Fibroblast of lung (primary cell): ENCODE data around the gene TOX4. TPM values are rescaled to one million over a fixed set of nuclear protein-coding genes. Genes with fewer than 3 reads are reported as not detected.
"Not testable (repeated sequence)": the region's sequence is repeated elsewhere in the genome, so short reads cannot be mapped to it uniquely, and the experiment has no call there.

Experiments used
- DNase-seq, 2 donors: peaks; one replicate each; pipeline versions ENCODE4 v3.0.0 to v3.0.0-alpha.2; 2010; ENCODE audit warnings: low read depth in 2 of 2
- H2AFZ ChIP-seq: 2 replicates; pipeline ENCODE4 v1.5.1; 2012; ENCODE audit warnings: low read length, control low read depth, inconsistent platforms
- H3K27ac ChIP-seq: 2 replicates; pipeline ENCODE4 v1.5.1; 2011; ENCODE audit warnings: low read length, control low read depth; ENCODE audit not compliant: insufficient read depth
- H3K27me3 ChIP-seq: 2 replicates; pipeline ENCODE4 v1.5.1; 2011; ENCODE audit warnings: mild to moderate bottlenecking, low read length; ENCODE audit not compliant: control insufficient read depth, insufficient read depth
- H3K36me3 ChIP-seq: 2 replicates; pipeline ENCODE4 v1.5.1; 2011; ENCODE audit warnings: low read length; ENCODE audit not compliant: control insufficient read depth, insufficient read depth
- H3K4me1 ChIP-seq: 2 replicates; pipeline ENCODE4 v1.5.1; 2011; ENCODE audit warnings: low read length; ENCODE audit not compliant: control insufficient read depth, insufficient read depth; ENCODE audit errors: extremely low read depth
- H3K4me2 ChIP-seq: 2 replicates; pipeline ENCODE4 v1.5.1; 2011; ENCODE audit warnings: low read length, control low read depth; ENCODE audit not compliant: insufficient read depth; ENCODE audit errors: extremely low read depth
- H3K4me3 ChIP-seq, 4 experiments: fragments of 200-600 bp in 1 of 4; sonication (generic) in 1 of 4; replicated peaks in 1 of 4; 2 replicates each; pipeline ENCODE4 v1.5.1; 2011 to 2016; ENCODE audit warnings: low read length in 4 of 4, low read depth in 3 of 4, mild to moderate bottlenecking in 3 of 4, control low read depth in 2 of 4, inconsistent platforms in 1 of 4, mixed read lengths in 1 of 4; ENCODE audit not compliant: insufficient read depth in 1 of 4; ENCODE audit errors: control extremely low read depth in 1 of 4
- H3K79me2 ChIP-seq: 2 replicates; pipeline ENCODE4 v1.5.1; 2012; ENCODE audit warnings: mild to moderate bottlenecking, low read length, inconsistent platforms; ENCODE audit not compliant: control insufficient read depth, insufficient read depth
- H3K9ac ChIP-seq: 2 replicates; pipeline ENCODE4 v1.5.1; 2011; ENCODE audit warnings: mild to moderate bottlenecking, low read length, control low read depth; ENCODE audit not compliant: insufficient read depth
- H3K9me3 ChIP-seq: 2 replicates; pipeline ENCODE4 v1.5.1; 2012; ENCODE audit warnings: low read depth, low read length; ENCODE audit not compliant: control insufficient read depth, insufficient read depth
- H4K20me1 ChIP-seq: 2 replicates; pipeline ENCODE4 v1.5.1; 2011; ENCODE audit warnings: low read length; ENCODE audit not compliant: control insufficient read depth, insufficient read depth; ENCODE audit errors: extremely low read depth
- CTCF ChIP-seq, 2 donors: IDR thresholded peaks in 1 of 2; conservative IDR thresholded peaks in 1 of 2; 1 replicate in 1 of 2; 2 replicates in 1 of 2; pipeline ENCODE4 v1.5.1; 2011 to 2012; ENCODE audit warnings: low read length in 2 of 2, control low read depth in 1 of 2, inconsistent platforms in 1 of 2, low read depth in 1 of 2, mild to moderate bottlenecking in 1 of 2
- EZH2 ChIP-seq: IDR thresholded peaks from 2 replicates; pipeline ENCODE4 v1.5.1; 2012; ENCODE audit warnings: low read length, control low read depth, mild to moderate bottlenecking; ENCODE audit errors: missing control alignments
- polyA plus RNA-seq, 2 donors: library from polyadenylated mRNA; depleted of rRNA in 1 of 2; stranded (reverse) in 1 of 2; unstranded in 1 of 2; fragments of >200 nt; gene quantifications; 2 replicates each; pipeline ENCODE4 v1.2.1, GENCODE V29; 2011 to 2012; ENCODE audit warnings: missing spikeins in 1 of 2
- total RNA-seq: library from RNA; depleted of rRNA; stranded (reverse); fragments of >200 nt; gene quantifications from 2 replicates; pipeline ENCODE4 v1.2.1, GENCODE V29; 2014

TOX4 gene
- total and polyA plus RNA-seq, 2 donors (not counting 1 experiment from before 2014, with no cell fraction given) = 30.6 to 86.1 TPM

- Histone ChIP-seq H4K20me1 (peaks cover 2% of the 10 kb centered on the region), H3K9ac (peak overlapping the region; percentile 59), H3K27ac (peak overlapping the region; percentile 86), H3K4me2 (peak overlapping the region; percentile 94), H3K27me3 (no peaks in the 10 kb centered on the region), H3K36me3 (no peaks in the 10 kb centered on the region), H3K9me3 (no peaks in the 10 kb centered on the region), H3K4me3 (peak overlapping the region; percentile 47 to 94 (median 76)), H3K79me2 (peaks cover 76% of the 10 kb centered on the region), H2AFZ (peak overlapping the region; percentile 73), H3K4me1 (peaks cover 4% of the 10 kb centered on the region)
- TF ChIP-seq EZH2 (no peak), CTCF (conservative IDR thresholded peaks at IDR 0.05 in 1 of 2, IDR thresholded peaks at IDR 0.05 in 1 of 2; ENCODE audit: low read depth in 1 of 2, low read length in 2 of 2) (no peak)
- DNase-seq = peak in 1 of 2 donors; percentile 7
These were observed 40.4 kb upstream of the TOX4 start for GRCh38 chr14:21436567-21437062.

DNA sequence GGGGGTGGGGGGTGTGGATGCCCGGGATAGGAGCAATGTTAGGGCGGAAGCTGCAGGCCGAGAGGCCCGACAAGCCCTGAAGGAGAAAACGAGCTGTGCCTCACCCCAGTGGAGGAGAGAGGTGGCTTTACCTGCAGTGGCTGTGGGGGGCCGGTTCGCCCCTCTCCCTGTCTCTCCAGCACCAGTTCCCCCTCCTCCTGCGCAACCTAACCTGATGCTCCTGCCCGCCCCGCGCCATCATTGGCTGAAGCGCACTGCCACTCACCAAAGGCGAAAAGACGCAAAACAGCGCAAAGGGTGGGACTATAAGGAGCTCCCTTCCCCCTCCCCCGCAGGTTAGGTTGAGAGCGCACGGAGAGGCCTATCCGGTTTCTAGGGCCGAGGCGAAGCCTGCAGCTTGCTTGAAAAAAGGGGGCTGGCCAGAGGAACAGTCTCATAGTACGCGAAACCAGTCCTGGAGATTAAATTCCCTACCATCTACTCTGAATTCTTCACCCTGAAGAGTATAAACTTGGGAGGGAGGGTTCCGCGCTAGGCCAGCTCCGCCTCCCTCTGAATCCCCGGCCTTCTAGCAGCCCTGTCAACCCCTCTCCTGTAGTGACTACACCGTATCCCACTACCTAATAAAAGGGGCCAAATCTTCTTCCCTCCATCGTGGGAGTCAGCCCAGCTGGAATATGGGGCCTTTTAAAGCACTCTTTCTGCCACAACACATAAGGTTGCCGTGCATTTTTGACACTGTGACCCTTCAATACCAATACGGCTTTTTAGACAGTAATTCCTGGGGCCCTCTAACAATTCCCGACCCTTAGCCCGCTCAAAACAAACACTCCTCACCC, 39.7 kb upstream of the TOX4 start:
- TF ChIP-seq CTCF (conservative IDR thresholded peaks at IDR 0.05 in 1 of 2, IDR thresholded peaks at IDR 0.05 in 1 of 2; ENCODE audit: low read depth in 1 of 2, low read length in 2 of 2) (no peak), EZH2 (no peak)
- H2AFZ ChIP-seq = peak overlapping the region; percentile 91
- no peaks in the 10 kb centered on the region for H3K9me3 ChIP-seq
- H4K20me1 ChIP-seq = peaks cover 2% of the 10 kb centered on the region
- H3K4me1 ChIP-seq = peaks cover 4% of the 10 kb centered on the region
- H3K79me2 ChIP-seq = peaks cover 76% of the 10 kb centered on the region
- H3K4me2 ChIP-seq = peak overlapping the region; percentile 80
- peak; percentile 99 to 100 for DNase-seq
- no peaks in the 10 kb centered on the region for H3K36me3 ChIP-seq
- H3K4me3 ChIP-seq = peak overlapping the region; percentile 47 to 94 (median 76)
- H3K27me3 ChIP-seq = no peaks in the 10 kb centered on the region
- peak overlapping the region; percentile 59 for H3K9ac ChIP-seq
- H3K27ac ChIP-seq = peak overlapping the region; percentile 86

GRCh38 chr14:21440859-21441258, 36.1 kb upstream of the TOX4 start:
- H3K36me3 ChIP-seq = no peaks in the 10 kb centered on the region
- no peaks in the 10 kb centered on the region for H4K20me1 ChIP-seq
- H2AFZ ChIP-seq = no peak overlapping the region
- no peak overlapping the region for H3K4me2 ChIP-seq
- no peaks in the 10 kb centered on the region for H3K9me3 ChIP-seq
- peaks cover 4% of the 10 kb centered on the region for H3K4me1 ChIP-seq
- H3K4me3 ChIP-seq = no peak overlapping the region
- no peaks in the 10 kb centered on the region for H3K27me3 ChIP-seq
- no peak for DNase-seq
- H3K27ac ChIP-seq = no peak overlapping the region
- no peak overlapping the region for H3K9ac ChIP-seq
- peaks cover 56% of the 10 kb centered on the region for H3K79me2 ChIP-seq
- TF ChIP-seq EZH2 (no peak), CTCF (conservative IDR thresholded peaks at IDR 0.05 in 1 of 2, IDR thresholded peaks at IDR 0.05 in 1 of 2; ENCODE audit: low read depth in 1 of 2, low read length in 2 of 2) (no peak)

DNA sequence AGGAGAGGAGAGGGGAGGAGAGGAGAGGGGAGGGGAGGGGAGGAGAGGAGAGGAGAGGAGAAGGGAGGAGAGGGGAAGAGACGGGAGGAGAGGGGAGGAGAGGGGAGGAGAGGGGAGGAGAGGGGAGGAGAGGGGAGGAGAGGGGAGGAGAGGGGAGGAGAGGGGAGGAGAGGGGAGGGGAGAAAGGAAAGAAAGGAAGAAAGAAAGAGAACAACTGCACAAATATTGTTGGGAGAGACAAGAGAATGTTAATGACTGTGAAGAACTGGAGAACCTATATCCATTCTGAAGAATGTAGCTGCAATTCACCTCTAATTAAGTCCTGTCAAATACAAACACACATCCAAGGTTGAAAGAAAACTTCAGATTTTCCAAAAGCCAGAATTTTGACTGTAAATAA, 34.3 kb upstream of the TOX4 start:
- not testable (repeated sequence) for DNase-seq, H2AFZ ChIP-seq, H4K20me1 ChIP-seq, H3K4me2 ChIP-seq, H3K4me3 ChIP-seq, H3K4me1 ChIP-seq, H3K27me3 ChIP-seq, H3K9me3 ChIP-seq, H3K9ac ChIP-seq, H3K36me3 ChIP-seq, H3K27ac ChIP-seq
- H3K79me2 ChIP-seq = peaks cover 59% of the 10 kb centered on the region
